ENCODE results near the gene SHKBP1.

DNA sequence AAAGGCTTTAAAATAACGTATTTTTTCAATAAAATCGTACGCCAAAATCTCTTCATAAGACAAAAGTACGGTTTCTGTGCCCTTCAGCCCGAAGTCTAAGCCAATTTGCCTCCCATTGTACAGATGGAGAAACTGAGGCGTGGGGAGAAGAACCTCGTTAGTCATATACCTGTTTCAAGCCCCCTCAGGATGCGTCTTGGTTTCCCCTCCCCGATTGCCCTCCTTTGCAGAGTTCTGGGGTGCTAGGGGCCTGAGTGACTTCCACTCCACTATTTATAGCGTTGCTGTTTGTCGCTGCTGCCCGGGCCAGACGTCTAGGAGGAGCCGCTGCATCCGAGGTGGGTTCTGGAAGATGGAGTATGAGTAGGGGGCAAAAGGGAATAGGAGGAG, 22.2 kb downstream of the SHKBP1 start:
- TF ChIP-seq, protein P1, sequence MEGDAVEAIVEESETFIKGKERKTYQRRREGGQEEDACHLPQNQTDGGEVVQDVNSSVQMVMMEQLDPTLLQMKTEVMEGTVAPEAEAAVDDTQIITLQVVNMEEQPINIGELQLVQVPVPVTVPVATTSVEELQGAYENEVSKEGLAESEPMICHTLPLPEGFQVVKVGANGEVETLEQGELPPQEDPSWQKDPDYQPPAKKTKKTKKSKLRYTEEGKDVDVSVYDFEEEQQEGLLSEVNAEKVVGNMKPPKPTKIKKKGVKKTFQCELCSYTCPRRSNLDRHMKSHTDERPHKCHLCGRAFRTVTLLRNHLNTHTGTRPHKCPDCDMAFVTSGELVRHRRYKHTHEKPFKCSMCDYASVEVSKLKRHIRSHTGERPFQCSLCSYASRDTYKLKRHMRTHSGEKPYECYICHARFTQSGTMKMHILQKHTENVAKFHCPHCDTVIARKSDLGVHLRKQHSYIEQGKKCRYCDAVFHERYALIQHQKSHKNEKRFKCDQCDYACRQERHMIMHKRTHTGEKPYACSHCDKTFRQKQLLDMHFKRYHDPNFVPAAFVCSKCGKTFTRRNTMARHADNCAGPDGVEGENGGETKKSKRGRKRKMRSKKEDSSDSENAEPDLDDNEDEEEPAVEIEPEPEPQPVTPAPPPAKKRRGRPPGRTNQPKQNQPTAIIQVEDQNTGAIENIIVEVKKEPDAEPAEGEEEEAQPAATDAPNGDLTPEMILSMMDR (IDR thresholded peaks at IDR 0.05; ENCODE audit: low read depth, low read length) = no peak
- no peak for TF ChIP-seq EZH2phosphoT487 (IDR thresholded peaks at IDR 0.05; ENCODE audit: low read depth)

All from OCI-LY3 (cell line).